Measurements from ENCODE around the gene ITPR1.
"Not testable (repeated sequence)": the region's sequence is repeated elsewhere in the genome, so short reads cannot be mapped to it uniquely, and the experiment has no call there.

The ITPR1 gene

DNA sequence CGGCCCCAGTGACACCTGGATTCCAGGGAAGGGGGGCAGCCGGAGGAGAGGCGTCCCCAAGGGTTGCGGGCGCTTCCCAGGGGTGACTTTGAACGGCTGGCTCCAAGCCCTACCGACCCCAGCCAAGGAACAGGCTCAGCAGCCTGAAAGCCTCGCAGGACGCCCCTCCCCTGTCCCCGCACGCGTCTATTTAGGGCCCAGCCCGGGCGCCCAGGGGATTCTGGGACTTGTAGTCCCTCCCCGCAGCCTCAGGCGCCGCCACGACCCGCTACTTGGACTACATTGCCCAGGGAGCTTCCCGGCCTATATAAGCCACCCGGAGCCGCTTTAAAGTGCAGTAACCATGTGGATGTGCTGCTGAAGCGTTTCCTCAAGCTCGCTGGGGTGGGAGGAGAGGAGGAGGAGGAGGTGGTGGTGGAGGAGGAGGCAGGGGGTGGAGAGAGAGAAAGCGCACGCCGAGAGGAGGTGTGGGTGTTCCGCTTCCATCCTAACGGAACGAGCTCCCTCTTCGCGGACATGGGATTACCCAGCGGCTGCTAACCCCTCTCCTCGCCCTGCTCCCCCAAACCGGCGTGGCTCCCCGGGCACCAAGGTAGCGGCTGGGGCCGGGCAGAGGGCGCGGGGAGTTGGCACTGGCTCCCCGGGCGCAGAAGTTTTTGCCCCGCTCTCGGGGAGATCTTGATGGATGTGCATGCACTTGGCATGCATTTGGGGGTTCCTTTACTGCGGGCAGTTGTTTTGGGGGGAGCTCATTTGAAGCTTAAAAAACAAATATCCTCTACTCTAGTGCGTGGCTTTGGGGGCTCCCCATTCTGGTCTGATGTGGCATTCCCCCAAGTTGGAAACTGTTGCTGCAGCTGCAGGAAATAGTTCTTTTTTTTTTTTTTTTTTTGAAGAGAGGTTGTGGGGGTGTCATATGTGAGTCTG lies at the start of gene ITPR1:
Gene ITPR1 (plus strand): TSS at position 335 of the 927 bp plus-strand sequence. CDS start 23,144 bp downstream, outside the sequence.
- peak; percentile 99 for DNase-seq

DNA sequence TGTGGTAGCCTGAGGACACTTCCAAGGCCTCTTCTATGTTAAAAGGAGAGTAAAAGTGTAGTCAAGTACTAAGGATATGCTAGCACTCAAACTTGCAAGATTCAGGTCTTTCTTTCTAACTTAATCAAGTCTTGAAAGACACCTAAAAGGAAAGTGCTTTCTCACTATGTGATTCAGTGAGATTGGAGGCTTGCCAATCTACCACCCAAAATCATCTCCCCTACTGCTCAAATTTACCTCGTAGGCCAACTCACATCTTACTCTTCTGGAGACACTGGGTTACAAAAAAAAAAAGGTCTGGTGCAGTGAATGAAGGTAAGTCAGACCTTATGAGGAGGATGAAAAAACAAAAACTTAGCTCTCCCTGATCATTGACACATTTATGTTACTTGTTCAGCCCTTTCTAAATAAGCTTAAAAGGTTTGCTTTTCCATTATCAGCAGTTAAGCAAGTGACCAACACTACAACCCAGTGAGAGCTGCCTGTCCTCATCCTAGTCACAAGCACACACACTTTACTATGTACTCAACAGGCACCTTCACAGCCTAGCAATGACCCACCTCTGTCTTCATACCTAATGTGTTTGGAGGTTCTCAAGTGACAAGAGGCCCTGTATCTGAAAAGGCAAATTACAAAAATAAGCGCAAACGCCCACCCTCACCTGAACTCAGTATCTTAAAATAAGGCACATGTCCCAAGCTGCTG lies 45.7 kb upstream of the ITPR1 start:
- no peak for DNase-seq

DNA sequence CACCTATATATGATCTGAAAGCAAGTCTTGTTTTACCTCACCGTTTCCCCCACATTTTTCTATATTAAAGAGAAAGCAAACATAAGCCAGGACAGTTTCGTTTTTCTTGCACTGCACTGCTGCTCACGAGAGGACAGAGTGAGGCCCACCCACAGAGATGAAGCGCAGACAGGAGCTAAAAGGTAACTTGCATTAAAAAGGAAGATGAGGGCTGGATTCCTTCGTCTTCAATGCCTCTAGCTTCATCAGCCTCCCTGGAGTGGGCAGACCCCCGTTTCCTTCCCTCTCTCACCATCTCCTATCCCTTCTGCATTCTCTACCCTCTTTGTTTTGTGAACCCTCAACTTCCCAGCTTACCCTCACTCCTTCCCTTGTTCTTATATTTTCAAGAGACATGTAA lies 45.0 kb upstream of the ITPR1 start:
- no peak for DNase-seq

DNA sequence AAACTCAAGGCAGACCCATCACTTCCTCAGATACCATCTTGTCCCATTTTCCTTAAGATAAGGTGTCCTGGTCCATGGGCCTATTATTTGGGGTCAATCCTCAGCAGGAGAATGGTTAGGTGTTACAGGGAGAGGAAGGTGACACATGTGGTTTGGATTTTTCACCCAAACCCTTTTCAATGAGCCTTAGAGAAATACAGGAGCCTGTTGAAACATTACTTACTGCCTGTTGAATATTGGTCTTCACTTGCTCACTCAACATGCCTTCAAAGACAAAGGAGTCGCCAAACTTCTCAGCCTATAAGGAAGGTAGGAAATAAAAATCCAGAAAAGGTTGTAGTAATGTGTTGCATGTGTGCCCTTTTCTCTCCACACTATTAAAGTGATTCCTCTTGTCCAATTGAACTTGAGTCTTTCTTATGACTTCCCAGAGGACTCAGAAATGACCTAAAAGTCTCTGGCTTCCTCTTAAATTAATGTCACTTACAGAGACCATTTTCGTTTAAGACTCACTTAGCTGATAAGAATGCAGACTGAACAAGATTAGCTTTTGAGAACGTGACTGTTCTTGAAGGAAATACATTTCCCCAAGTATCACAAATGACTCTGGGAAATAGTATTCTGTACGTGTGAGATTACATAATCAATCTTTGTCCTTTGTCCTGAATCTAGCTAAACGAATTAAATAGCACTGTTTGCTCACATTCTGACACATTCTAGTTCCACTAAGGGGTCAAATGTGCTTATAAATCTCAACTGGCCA lies 43.9 kb upstream of the ITPR1 start:
- no peak for DNase-seq

DNA sequence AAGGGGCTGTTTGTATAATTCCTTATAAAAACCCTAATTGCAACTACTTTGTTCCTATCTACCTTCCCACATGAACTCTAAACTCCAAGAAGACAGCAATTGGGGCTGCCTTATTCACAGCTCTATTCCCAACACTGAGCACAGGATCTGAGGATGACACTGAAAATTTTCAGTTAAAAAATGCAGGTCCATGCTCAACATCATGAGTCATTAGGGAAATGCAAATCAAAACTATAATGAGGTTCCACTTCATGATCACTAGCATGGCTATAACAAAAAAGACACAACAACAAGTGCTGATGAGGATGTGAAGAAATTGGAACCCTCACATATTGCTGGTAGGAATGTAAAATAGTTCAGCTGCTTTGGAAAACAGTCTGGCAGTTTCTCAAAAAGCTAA lies 39.0 kb upstream of the ITPR1 start:
- no peak for DNase-seq

DNA sequence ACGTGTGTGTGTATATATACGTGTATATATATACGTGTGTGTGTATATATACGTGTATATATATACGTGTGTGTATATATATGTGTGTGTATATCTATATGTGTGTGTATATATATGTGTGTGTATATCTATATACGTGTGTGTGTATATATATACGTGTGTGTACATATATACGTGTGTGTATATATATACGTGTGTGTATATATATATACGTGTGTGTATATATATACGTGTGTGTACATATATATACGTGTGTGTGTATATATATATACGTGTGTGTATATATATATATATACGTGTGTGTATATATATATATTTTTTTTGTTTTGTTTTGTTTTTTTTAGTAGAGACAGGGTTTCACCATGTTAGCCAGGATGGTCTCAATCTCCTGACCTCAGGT lies 36.4 kb upstream of the ITPR1 start:
- not testable (repeated sequence) for DNase-seq

DNA sequence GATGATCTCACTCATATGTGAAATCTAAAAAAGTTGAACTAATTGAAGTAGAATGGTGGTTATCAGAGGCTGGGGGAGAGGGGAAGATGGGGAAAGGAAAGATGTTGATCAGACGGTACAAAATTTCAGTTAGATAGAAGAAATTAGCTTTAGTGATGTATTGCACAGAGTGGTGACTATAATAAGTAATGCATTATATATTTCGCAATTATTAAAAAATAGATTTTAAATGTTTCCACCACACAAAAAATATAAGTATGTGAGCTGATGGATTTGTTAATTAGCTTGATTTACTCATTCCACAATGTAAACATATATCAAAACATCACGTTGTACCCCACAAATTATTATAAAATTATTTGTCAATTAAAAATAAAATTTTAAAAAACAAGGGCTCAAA lies 34.2 kb upstream of the ITPR1 start:
- DNase-seq = no peak

DNA sequence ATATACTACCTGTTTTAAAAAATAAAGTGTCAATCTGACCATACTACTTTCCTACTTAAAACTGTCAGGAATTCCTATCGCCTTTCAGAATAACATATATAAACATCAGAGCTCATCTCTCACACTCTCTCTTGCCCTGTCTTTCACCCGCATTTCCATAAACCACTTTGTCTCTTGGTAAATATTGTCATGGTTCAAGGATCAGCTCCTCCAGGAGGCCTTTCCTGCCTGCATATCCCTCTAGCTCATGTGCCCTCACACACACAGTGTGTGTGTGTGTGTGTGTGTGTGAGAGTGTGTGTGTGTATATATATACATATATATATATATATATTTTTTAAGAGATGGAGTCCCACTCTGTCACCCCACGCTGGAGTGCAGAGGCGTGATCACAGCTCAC lies 32.8 kb upstream of the ITPR1 start:
- DNase-seq = no peak

DNA sequence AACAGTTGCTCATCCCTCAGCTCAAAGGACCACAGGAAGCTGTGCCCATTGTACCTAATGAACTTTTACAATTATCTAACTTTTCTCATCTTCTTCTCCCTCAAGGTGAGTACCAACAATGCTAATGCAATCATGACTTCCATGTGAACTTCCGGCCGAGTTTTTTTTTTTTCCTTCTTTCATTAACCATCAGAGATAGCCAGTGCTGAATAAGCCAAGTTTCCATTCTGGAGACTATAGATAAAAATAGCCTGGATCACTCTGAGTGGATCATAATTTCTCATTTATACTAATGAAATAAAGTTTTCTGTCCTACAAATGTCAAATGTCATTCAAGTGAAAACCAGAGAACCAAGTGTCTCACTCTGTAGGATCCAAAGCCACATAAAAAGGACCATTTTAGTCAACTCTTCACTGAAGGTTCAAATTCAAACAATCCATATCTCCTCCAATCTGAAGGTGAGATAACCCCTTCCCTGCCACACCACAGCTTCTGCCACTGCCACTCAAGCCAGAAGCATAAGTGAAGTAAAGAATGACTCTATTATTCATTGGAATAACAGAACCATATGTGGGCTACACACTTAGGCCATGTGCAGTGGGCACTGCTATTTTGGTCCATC lies 31.6 kb upstream of the ITPR1 start:
- no peak for DNase-seq

DNA sequence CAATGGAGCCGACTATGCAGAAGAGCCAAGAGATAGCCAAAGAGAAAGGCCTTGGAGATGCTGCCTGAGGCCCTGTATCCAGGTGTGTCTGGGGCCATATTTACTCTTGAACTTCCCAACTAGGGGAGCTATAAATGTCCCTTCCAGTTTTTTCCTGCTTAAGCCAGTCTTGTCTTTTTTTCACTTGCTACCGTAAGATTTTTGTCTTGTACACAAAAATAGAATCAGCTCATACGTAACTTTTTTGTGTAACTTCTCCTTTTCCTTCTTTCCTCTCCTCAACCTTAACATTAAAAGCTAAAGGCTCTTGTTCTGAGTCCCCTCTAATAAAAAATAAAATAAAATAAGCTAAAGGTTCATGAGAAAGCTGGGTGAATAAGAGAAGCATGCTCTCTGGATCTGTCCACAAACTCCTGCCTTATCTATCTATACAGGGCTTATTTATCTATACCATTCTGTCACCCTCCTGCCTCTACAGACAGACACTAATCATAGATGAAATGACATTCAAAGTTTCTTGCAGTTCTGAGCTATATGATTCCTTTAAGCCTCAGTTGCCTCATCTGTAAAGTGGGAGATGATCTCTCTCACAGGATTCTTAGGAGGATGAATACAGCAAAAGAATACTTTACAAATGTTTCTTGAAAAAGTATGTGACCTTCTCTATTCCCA lies 30.6 kb upstream of the ITPR1 start:
- DNase-seq = no peak

DNA sequence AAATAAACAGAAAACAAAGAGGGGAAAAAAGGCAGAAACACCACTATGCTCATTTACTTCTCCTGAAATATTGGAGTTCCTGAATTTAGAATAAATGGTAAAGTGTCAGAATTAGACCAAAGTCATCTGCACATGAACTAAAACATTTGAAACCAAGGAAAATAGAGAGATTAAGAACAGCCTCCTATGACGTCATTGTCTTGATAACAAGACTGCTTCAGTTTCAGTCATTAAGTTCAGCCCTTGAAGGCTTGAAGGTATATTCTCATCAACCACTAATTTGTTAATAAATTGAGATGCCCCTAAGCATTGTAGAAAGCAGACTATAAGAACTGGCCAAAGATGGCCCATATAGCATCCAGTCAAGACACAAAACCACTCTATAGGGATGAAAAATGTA lies 28.6 kb upstream of the ITPR1 start:
- DNase-seq = no peak

DNA sequence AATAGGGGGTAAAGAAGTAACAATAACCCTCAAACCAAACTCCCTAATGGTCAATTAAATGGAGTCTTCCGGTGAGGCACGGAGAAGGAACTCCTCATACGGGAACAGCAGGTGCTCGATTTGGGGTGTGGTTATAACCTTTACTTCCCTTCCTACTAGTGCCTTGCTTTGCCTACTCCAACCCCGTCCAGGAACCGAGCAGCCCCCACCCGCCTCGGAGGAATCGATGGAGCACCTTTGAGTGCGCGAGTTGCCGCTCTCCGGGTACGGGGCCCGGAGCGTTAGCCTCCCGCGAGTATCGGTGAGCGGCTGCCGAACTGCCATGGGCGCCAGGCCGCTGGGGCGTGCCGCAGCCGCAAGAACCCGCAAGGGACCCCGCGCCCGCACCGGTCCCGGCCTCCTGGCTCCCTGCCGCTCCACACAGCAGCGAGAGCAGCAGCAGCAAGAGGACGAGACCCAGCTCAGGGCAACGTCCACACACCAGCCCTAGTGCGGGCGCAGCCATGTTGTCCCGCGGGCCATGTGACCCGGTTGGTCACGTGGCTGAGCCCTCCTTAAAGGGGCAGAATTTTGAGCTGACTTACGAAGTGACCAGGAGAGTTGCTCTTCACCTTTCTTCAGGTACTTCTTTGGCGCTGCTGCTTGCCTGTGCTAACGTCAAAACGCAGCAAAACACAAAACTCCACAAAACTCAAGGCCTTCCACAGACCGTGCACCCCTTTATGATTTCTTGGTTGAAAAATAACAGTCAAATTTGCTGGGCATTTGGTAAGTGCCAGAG lies 26.2 kb upstream of the ITPR1 start, which contains the start of gene SUMF1:
Gene SUMF1 (minus strand): TSS at position 529 of the 781 bp plus-strand sequence. CDS start 24 bp downstream, at position 505.
- DNase-seq = peak; percentile 75

DNA sequence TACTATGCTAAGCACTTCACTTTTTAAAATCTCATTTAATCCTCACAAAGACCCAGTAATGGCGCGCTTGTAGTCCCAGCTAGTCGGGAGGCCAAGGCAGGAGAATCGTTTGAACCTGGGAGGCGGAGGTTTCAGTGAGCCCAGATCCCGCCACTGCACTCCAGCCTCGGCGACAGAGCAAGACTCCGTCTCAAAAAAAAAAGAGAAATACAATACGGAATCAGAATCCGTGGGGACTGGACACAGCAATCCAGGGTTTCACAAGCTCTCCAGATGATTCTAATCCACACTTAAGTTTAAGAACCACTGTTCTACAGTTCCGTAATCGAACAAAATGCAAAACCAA lies 25.7 kb upstream of the ITPR1 start:
- no peak for DNase-seq

DNA sequence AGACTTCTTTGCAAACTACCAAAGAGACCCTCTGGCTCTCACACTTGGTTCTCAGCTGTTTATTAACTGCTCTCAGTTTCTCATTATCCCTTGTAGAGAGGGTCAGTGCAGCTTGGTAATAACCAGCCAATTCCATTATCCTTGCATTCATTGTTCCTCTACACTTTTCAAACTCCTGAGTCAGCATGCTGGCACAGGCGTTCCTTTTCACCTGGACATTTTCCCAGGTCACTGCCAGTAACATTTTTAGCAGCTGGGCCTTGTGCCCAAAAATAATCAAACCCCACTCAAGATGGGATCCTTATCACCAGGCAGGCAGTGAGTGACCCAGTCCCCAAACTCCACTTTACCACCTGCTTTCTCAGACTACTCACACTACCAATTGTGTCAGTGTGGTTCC lies 21.2 kb upstream of the ITPR1 start:
- no peak for DNase-seq

DNA sequence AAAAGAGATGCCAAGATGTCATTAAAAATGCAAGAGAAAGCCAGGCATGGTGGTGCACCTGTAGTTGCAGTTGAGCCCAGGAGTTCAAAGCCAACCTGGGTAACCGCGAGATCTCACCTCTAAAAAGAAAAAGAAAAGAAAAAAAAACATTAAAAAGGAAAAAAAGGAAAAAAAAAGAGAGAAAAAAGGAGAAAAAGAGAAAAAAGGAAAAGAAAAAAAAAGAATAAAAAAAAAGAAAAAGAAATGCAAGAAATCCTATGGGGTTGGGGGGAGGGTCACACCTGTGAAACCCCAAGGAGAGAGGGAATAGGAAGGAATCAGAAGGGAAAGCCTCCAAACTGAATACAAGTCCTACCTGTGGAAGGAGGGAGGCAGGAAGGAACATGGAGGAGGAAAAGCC lies 20.8 kb upstream of the ITPR1 start:
- no peak for DNase-seq

DNA sequence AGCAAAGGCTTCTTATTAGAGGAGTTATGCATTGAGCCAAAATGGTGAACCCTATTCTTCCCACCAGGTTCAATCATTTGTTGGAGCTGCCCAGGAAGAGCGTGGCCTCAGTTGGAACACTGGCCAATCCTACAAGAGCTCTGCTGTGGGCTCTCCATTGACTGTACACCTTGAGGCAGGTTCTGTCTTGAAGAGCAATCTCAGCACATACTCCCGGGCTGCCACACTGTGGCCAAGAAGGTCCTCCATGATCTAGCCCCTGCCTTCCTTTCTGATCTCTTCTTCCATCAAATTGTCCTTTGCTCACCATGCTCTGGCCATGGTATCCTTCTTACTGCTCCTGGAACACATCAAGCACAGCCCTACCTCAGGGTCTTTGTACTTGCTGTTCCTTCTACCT lies 20.4 kb upstream of the ITPR1 start:
- no peak for DNase-seq

DNA sequence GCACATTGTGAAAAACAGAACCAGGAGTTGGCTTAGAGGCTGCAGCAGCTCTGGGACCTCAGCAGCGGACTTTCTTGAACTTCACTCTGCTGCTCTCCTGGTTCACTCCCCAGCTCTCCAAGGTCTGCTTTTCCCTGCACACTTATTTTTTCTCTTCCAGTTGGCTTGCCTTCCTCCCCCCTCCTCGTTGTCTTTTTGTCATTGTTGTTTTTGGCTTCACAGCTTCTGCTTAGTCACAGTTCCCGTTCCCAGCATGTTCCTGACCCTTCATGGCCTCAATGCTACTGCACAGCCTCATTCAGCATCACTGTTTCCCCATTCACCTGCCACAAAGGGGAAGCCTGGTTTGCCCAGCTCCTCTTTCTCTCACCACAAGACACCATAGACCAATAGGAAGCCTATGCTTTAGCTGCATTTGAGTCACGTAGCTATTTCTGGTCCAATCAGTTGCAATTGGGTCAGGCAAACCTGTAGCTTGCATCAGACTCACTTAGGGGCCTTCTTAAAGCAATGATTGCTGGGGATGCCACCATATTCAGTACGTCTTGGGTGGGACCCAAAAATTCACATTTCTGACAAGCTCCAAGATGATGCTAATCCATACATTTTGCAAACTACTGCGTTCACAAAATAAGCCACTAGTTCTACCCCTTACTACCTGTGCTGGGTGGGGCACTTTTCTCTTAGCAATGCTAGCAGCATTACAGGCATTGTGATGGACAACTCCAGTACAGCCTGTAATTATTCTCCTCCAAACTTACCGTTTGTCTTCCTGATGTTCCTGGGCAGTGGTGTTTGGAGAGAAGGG lies 18.3 kb upstream of the ITPR1 start:
- DNase-seq = no peak

DNA sequence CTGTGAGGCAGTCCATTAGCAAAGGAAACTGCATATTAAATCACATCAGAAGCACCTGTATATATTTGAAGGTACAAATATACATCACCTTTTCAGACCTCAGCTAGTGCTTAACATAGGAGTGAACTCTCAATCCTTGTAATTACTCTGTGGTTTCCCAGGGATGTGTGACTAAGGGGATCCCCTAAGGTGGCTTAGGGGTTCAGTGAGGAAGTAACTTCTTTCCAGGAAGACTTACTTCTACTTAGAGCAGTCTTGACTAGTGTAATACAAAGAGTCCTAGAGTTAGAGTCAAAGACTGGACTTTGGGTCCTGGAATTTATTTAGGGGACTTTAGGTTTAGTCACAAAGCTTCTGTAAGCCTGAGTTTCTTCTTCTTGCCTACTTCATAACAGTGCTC lies 17.3 kb upstream of the ITPR1 start:
- DNase-seq = no peak

DNA sequence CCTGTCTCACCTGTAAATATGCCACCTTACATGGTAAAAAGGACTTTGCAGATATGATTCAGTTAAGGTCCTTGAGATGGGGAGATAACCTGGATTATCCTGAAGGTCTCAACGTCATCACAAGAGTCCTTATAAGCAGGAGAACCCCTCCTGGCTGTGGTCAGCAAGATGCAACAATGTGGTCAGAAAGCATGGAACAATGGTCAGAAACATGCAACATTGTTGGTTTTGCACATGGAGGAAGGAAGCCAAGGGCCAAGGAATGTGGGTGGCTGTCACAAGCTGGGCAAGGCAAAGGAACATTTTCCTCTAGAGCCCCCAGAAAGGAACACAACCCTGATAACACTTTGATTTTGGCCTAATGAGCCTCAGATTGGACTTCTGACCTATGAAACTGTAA lies 16.7 kb upstream of the ITPR1 start:
- no peak for DNase-seq

DNA sequence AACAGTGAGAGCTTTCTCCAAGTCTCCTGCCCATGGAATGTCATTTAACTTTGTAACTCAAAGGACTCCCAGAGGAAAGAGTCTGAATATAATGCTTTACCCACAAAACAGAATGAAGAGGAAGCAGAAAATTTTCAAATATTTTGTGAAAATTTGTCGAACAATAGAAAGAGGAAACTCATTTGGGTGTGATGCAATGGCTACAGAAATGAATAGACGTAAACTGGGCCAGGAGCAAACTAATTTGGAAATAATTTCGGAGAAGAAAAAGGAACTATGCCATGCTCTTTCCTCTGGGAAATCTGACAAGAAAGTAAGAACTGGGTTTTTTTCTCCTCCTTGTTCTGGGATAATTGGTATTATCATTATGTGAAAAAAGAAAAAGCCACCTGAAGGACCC lies 14.9 kb upstream of the ITPR1 start:
- DNase-seq = no peak

DNA sequence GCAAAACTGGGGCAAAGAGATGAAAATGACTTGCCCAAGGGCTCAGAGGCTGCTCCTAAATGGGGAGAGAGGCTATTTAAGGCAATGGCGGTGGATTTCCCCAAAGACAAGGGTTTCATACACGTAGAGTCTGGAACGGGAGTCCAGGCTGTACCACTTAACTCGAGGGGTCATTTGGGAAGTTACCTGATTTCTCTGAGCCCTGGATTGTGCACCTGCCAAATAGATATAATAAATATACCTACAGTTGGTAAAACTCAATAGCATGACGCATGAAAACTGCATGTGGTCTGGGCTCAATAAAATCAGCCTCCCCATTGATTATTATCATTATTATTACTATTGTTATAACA lies 1.3 kb upstream of the ITPR1 start:
- no peak for DNase-seq
